Stimulated activated naive CD8-positive, alpha-beta T cell treated with anti-CD3 and anti-CD28 coated beads, Interleukin-15, Interleukin-2, amounts not matched to agents 100 U/mL and 50 U/mL, for 24 hours (primary cell): ENCODE data around the gene RPS6KA3.
A peak's percentile ranks its signal among the peaks of the same experiment; 100 is the strongest.

Source experiments
- ATAC-seq: fragments of 150-1000 bp; cut with Tn5 transposase; one replicate; pipeline ENCODE4 v1.10.0; 2021
- DNase-seq: peaks from one replicate; pipeline ENCODE4 v3.0.0; 2021

The RPS6KA3 gene

GRCh38 chrX:20266810-20267606 lies at the start of gene RPS6KA3:
Gene RPS6KA3 (minus strand): TSS chrX:20266909. CDS start chrX:20266632, 277 bp downstream.
- DNase-seq (peak; percentile 90), ATAC-seq (peak; percentile 84)

GRCh38 chrX:20315140-20315539 lies 48.4 kb upstream of the RPS6KA3 start:
- DNase-seq, result no peak
- no peak for ATAC-seq

DNA sequence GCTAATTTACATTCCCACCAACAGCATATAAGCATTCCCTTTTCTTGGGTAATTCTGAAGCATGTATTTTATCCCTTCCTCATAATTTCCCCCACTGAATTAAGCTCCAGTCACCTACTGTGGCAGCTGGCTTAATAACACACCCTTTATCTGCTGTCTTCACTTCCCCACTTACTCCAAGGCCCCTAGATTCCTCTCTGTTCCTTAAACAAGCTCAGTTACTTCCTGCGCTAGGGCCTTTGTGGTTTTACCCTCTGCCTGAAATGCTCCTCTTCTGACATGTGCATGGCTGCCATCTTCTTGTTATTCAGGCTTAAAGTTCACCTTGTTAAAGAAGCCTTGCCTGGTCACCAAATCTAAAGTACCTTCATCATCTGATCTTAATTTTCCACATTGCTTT lies 47.2 kb upstream of the RPS6KA3 start:
- ATAC-seq (no peak), DNase-seq (no peak)

DNA sequence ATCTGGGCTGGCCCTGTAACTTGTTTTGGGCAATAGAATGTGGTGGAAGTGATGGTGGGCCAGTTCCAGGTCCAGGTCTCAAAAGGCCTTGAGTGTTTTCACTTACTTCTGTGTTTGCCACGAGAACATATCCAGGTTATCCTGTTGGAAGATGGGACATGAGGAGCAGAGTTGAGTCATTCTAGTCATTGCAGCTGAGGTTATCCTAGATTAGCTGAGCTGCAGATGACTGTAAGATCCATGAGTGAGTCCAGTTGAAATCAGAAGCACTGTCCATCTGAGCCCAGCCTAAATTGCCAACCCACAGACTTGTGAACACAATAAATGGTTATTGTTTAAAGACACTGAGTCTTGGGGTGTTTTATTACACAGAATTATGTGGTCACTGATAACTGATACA lies 45.3 kb upstream of the RPS6KA3 start:
- DNase-seq, result no peak

GRCh38 chrX:20311505-20311904 lies 44.8 kb upstream of the RPS6KA3 start:
- DNase-seq, result no peak
- ATAC-seq, result no peak

More for the DNA sequence above, 45.3 kb upstream of the RPS6KA3 start:
- ATAC-seq, result no peak

DNA sequence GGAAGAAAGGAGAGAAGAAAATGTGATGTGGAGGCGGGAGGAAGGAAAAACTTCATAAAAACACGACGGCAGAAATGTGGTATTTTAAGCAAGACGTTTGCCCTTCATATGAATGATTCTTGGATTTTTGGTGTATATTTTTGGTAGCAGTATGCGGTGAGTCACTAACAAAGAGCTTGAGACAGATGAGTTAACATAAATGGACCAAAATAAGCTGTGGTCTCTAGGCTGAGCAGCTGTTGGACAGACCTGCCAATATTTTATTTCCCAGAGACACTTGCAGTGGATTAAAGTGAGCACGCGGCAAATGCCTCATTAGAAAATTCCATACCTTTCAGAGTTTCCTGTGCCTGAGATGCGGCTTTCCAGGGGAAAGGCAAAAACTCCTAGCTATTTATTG lies 43.1 kb upstream of the RPS6KA3 start:
- ATAC-seq (no peak), DNase-seq (no peak)

- ATAC-seq, result no peak
- no peak for DNase-seq
Observed at GRCh38 chrX:20306668-20307067, 40.0 kb upstream of the RPS6KA3 start.

DNA sequence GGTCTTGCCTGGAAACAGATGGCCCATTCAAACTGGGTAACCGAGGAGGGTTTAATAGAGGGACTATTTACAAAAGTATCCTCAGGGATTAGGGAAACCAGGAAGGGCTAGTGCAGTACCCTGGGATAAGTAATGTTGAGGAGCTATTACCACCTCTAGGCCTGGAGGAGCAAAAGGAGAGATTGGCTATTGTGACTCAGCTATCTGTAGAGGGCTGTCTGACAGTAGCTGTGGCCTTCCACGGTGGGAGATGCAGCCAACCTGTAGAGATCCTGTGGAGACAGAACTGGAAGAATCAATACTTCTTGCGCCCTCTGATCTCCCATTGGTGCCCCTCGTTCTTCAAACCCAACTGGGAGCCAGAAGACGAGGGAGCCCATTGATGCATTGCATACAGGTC lies 34.1 kb upstream of the RPS6KA3 start:
- DNase-seq, result no peak
- no peak for ATAC-seq

GRCh38 chrX:20294957-20295356 lies 28.2 kb upstream of the RPS6KA3 start:
- DNase-seq (no peak), ATAC-seq (no peak)

DNA sequence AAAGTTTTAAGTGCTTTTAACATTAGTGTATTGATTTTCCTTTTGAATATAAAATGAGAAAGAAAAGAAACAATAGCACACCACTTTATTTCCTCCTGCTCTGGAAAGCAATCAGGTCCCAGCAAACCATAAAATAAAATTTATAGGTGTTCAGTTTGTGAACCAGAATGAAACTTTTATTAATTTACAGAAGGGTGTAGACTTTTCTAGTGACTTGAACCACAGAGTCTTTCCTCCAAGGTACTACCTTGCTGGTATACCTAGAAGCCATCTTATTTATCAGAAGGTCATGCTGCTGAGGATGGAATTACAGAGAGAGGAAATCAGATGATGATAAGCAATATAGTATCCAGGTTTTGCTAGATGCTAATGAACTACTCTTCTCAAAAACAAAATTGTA lies 27.6 kb upstream of the RPS6KA3 start:
- ATAC-seq (no peak), DNase-seq (no peak)

DNA sequence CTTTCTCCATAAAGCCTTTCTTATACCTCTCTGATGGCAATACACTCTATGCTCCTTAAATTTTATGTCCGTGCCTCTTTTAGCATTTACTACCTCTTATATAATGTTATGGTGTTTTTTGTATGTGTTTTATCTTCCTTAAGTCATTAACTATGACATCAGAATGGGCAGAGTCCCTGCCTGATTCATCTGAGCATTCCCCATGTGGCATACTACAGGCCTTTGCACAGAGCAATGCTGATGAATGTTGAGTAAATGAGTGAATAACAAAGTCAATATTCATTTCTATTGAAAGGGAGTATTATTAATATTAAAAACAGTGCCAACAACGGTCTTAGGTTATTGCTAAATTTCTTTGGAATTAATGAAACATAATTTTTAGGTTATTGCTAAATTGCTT lies 18.8 kb upstream of the RPS6KA3 start:
- no peak for ATAC-seq
- no peak for DNase-seq

- DNase-seq (no peak), ATAC-seq (no peak)
Observed at GRCh38 chrX:20284992-20285391, 18.3 kb upstream of the RPS6KA3 start.

DNA sequence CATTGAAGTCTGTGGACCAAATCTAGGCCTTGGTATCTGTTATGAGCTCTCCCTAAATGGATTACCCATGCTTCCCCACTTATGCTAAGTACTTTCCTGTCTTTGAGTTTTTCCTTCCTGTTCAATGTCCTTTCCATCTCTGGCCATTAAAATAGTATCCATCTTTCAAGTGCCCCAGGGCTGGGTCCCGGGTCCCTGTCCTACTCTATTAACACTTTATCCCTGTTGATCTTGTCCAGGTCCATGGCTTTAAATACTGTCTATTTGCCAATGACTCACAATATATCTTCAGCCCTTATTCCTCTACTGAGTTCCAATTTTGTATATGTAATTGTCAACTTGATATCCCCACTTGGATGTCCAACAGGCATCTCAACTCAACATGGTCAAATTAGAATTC lies 17.7 kb upstream of the RPS6KA3 start:
- no peak for DNase-seq
- ATAC-seq, result no peak

- DNase-seq, result no peak
- no peak for ATAC-seq
Observed at GRCh38 chrX:20280938-20281337, 14.2 kb upstream of the RPS6KA3 start.

DNA sequence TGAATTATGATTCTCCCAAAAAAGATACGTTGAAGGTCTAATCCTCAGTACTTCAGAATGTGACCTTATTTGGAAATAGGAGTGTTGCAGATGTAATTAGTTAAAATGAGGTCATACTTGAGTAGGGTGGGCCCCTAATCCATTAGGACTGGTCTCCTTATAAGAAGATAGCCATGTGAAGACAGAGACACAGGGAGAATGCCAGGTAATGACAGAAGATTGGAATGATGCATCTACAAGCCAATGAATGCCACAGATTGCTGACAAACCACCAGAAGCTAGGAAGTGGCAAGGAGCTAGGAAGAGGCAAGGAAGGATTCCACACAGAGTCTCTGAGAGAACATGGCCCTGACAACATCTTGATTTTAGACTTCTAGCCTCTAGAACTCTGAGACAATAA lies 7.4 kb upstream of the RPS6KA3 start:
- DNase-seq (no peak), ATAC-seq (no peak)

GRCh38 chrX:20271730-20272129 lies 5.0 kb upstream of the RPS6KA3 start:
- ATAC-seq (no peak), DNase-seq (no peak)

DNA sequence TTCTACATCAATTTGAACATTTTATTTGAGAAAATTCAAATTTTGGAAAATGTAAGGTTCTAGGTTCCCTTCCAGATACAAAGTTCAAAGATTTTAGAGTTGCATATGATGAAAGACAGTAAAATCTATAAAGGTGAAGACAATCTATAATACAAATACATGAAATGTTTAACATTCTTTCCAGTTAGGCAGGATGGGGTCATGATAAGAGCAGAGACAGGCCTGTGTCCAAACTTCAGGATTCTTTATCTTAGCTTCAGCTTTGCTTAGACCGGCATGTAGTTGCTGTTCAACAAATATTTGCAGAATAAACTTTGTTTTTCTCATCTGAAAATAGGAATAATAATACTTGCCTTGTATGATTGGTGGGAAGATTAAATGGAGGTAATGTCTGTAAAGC lies 4.5 kb upstream of the RPS6KA3 start:
- ATAC-seq, result no peak
- no peak for DNase-seq

DNA sequence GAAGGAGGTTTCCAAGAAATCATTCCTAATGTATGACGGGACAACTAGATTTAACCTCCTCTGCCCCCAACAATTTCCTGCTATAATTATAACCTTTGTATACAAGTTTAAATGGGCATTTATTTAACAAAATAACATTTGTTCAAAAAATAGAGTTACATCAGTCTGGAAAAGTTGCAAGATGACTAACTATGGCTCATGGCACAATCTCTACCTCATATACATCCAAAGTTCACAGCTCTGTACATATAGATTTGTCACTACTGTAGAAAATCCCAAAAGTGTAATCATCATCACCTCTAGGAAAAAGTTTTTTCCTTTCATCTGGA lies 3.8 kb upstream of the RPS6KA3 start:
- no peak for ATAC-seq
- DNase-seq, result no peak

GRCh38 chrX:20269848-20270561 lies 3.3 kb upstream of the RPS6KA3 start:
- ATAC-seq, result no peak
- no peak for DNase-seq

DNA sequence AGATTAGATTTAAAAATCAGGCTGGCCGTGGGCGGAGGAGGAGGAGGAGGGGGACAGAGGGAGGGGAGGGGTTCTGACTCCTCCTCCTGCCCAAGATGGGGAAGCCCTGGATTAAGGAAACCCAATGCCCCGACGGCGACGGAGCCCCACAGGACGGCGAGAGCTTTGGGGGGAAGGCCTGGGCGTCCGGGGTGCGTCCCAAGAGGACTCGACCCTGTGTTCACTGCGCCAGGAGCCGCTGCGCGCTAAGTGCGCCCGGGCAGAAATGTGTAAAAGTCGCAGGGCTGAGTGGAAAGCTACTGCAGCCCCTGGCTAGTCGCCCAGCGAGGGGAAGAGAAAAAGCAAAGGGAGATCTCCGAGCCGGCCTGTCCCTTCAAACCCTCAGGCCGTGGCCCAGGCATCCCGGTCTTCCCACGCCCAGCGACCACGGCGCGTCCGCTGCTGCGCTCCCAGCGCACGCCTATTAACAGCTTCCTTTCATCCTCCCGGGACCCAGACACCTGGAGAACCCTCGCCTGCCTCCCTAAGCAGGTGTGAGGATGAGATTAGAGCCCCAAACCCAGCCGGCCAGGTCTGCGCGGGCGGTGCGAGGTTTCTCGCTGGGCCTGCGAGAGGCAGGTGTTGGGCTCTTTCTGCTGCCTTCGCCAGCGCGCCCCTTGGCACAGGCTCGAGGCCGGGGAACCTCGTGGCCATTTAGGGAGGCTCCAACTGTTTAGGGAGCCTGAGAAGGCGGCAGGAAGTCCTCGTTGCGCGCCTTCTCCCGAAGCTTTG lies 1.4 kb upstream of the RPS6KA3 start:
- DNase-seq, result peak; percentile 12

GRCh38 chrX:20267607-20267930 lies 860 bp upstream of the RPS6KA3 start:
- no peak for ATAC-seq
- DNase-seq, result no peak

More for the DNA sequence above, 1.4 kb upstream of the RPS6KA3 start:
- no peak for ATAC-seq

- DNase-seq (peak; percentile 37), ATAC-seq (peak; percentile 7)
Observed at GRCh38 chrX:20265726-20266681, 705 bp downstream of the RPS6KA3 start.
